Activated CD4-positive, alpha-beta T cell treated with anti-CD3 and anti-CD28 coated beads, Interleukin-2, Interleukin-4, amounts not matched to agents 100 ng/mL and 50 ng/mL, durations not matched to agents 16 hours and 8 hours (primary cell): ENCODE results near the gene MAGOHB.
A peak's percentile ranks its signal among the peaks of the same experiment; 100 is the strongest.
"Not testable (repeated sequence)": the region's sequence is repeated elsewhere in the genome, so short reads cannot be mapped to it uniquely, and the experiment has no call there.

ENCODE experiments used
- DNase-seq: peaks from one replicate; pipeline ENCODE4 v3.0.0-alpha.2; 2020; ENCODE audit warnings: low spot score

MAGOHB gene

GRCh38 chr12:10613349-10614055 is at the start of gene MAGOHB:
TSS of gene MAGOHB (minus strand) at chr12:10613609. CDS start at chr12:10613532, 77 bp downstream.
- DNase-seq, result peak; percentile 97

- DNase-seq, result no peak
These were observed 47.9 kb upstream of the MAGOHB start for GRCh38 chr12:10661338-10661737.

GRCh38 chr12:10654003-10654402 is 40.6 kb upstream of the MAGOHB start:
- no peak for DNase-seq

GRCh38 chr12:10652192-10652591 is 38.8 kb upstream of the MAGOHB start:
- DNase-seq, result no peak

- DNase-seq, result not testable (repeated sequence)
These were observed 33.2 kb upstream of the MAGOHB start for GRCh38 chr12:10646576-10646975.

- no peak for DNase-seq
These were observed 32.5 kb upstream of the MAGOHB start for GRCh38 chr12:10645910-10646309.

GRCh38 chr12:10641735-10642500 is 28.5 kb upstream of the MAGOHB start:
- no peak for DNase-seq

- no peak for DNase-seq
These were observed 25.3 kb upstream of the MAGOHB start for GRCh38 chr12:10638728-10639127.

GRCh38 chr12:10636611-10637010 is 23.2 kb upstream of the MAGOHB start:
- no peak for DNase-seq

GRCh38 chr12:10636124-10636523 is 22.7 kb upstream of the MAGOHB start:
- no peak for DNase-seq

GRCh38 chr12:10635306-10635705 is 21.9 kb upstream of the MAGOHB start:
- no peak for DNase-seq

GRCh38 chr12:10634427-10634826 is 21.0 kb upstream of the MAGOHB start:
- DNase-seq, result no peak

- DNase-seq, result no peak
These were observed 20.1 kb upstream of the MAGOHB start for GRCh38 chr12:10633541-10633940.

GRCh38 chr12:10632226-10632625 is 18.8 kb upstream of the MAGOHB start:
- DNase-seq, result no peak

GRCh38 chr12:10624605-10625004 is 11.2 kb upstream of the MAGOHB start:
- no peak for DNase-seq

GRCh38 chr12:10623131-10623530 is 9.7 kb upstream of the MAGOHB start:
- DNase-seq, result no peak

- DNase-seq, result no peak
These were observed 7.9 kb upstream of the MAGOHB start for GRCh38 chr12:10621278-10621677.

GRCh38 chr12:10620078-10620779 is 6.8 kb upstream of the MAGOHB start:
- DNase-seq, result no peak

GRCh38 chr12:10618338-10618987 is 5.1 kb upstream of the MAGOHB start:
- DNase-seq, result no peak

GRCh38 chr12:10617863-10618262 is 4.5 kb upstream of the MAGOHB start:
- no peak for DNase-seq

GRCh38 chr12:10615532-10615931 is 2.1 kb upstream of the MAGOHB start:
- peak; percentile 16 for DNase-seq

GRCh38 chr12:10614056-10614370 is 604 bp upstream of the MAGOHB start:
- no peak for DNase-seq

GRCh38 chr12:10612984-10613348 is 443 bp downstream of the MAGOHB start:
- DNase-seq, result no peak
